Suprapubic skin (tissue), 3 donors: ENCODE data around the gene BCL10.

Experiments used
- CTCF ChIP-seq, 2 donors: fragments of 200-600 bp in 1 of 2; fragments of 450-650 bp in 1 of 2; sonication (generic) in 1 of 2; IDR thresholded peaks; one replicate each; pipeline ENCODE4 v1.5.1; 2016 to 2019; ENCODE audit warnings: antibody characterized with exemption in 2 of 2, mild to moderate bottlenecking in 1 of 2, moderate library complexity in 1 of 2
- EP300 ChIP-seq: sonication (generic); formaldehyde crosslinking; IDR thresholded peaks from one replicate; pipeline ENCODE4 v1.6.1; 2017; ENCODE audit warnings: antibody characterized with exemption

GRCh38 chr1:85262985-85263384, 13.4 kb downstream of the BCL10 start:
- TF ChIP-seq EP300: no peak
- no peak for TF ChIP-seq CTCF (IDR thresholded peaks at IDR 0.05)
